GM12878 (cell line): ENCODE data around the gene CBR3. TPM values are rescaled to one million over a fixed set of nuclear protein-coding genes. Genes with fewer than 3 reads are reported as not detected.

Experiments
- ATAC-seq: fragments of 200-7000 bp; cut with Tn5 transposase; 3 replicates; pipeline ENCODE4 v1.9.1; 2020; ENCODE audit warnings: mild to moderate bottlenecking, moderate library complexity
- BruUV-seq: library from RNA; stranded (reverse); fragments of 400-500 nt; replicated peaks from 2 replicates; lab custom pipeline; 2021; lab: Mats Ljungman, UMichigan
- CTCF ChIA-PET: fragments of 300-600 bp; sonication (Branson Sonifier 250); formaldehyde crosslinking; extraction: SDS; loops from one replicate; lab custom pipeline; 2021; ENCODE audit warnings: inconsistent platforms; lab: Yijun Ruan, JAX
- POLR2A ChIA-PET: fragments of 350-600 bp; formaldehyde crosslinking; extraction: SDS; loops from one replicate; lab custom pipeline; 2021; ENCODE audit warnings: inconsistent platforms; lab: Charles Lee
- RAD21 ChIA-PET: fragments of 300-600 bp; sonication (Branson Sonifier 250); formaldehyde crosslinking; loops from one replicate; lab custom pipeline; 2023; ENCODE audit warnings: antibody characterized with exemption; ENCODE audit not compliant: unreplicated experiment; lab: Charles Lee
- SMC1A ChIA-PET: fragments of 300-600 bp; sonication (Branson Sonifier 250); formaldehyde crosslinking; loops from one replicate; lab custom pipeline; 2023; ENCODE audit not compliant: unreplicated experiment, uncharacterized antibody; lab: Charles Lee
- DNase-seq: peaks from one replicate; pipeline ENCODE4 v3.0.0-alpha.2; 2011; ENCODE audit warnings: low read depth, low spot score
- FAIRE-seq: peaks from 3 replicates; lab custom pipeline; 2011; peaks lifted over from hg19 to GRCh38; lab: Jason Lieb, UNC
- H2AFZ ChIP-seq: 2 replicates; pipeline ENCODE4 v1.6.0; 2011; ENCODE audit warnings: low read depth, low read length, control low read depth; ENCODE audit not compliant: control insufficient read depth
- H3K27ac ChIP-seq: 2 replicates; pipeline ENCODE4 v1.5.1; 2011; ENCODE audit warnings: control low read depth; ENCODE audit not compliant: control insufficient read depth, insufficient read depth
- H3K27me3 ChIP-seq, 2 experiments: replicated peaks in 1 of 2; 2 replicates each; pipeline versions ENCODE4 v1.6.0 to v1.6.1; 2011; ENCODE audit warnings: low read length in 1 of 2; ENCODE audit not compliant: control insufficient read depth in 2 of 2, insufficient read depth in 2 of 2
- H3K36me3 ChIP-seq, 2 experiments: 2 replicates each; pipeline ENCODE4 v1.5.1; 2011; ENCODE audit warnings: low read length in 1 of 2; ENCODE audit not compliant: control insufficient read depth in 2 of 2, insufficient read depth in 2 of 2
- H3K4me1 ChIP-seq: 2 replicates; pipeline ENCODE4 v1.6.1; 2011; ENCODE audit warnings: mild to moderate bottlenecking, low read length, moderate library complexity, mixed read lengths; ENCODE audit not compliant: control insufficient read depth, insufficient read depth
- H3K4me2 ChIP-seq: 2 replicates; pipeline ENCODE4 v1.6.0; 2011; ENCODE audit warnings: control low read depth; ENCODE audit not compliant: control insufficient read depth, insufficient read depth
- H3K4me3 ChIP-seq: fragments of 200-600 bp; sonication (generic); 2 replicates; pipeline ENCODE4 v1.5.1; 2016
- H3K79me2 ChIP-seq: 2 replicates; pipeline ENCODE4 v1.6.0; 2011; ENCODE audit warnings: low read length; ENCODE audit not compliant: control insufficient read depth, insufficient read depth
- H3K9ac ChIP-seq: 2 replicates; pipeline ENCODE4 v1.8.0; 2011; ENCODE audit warnings: low read length, control low read depth, mixed read lengths; ENCODE audit not compliant: control insufficient read depth, insufficient read depth
- H3K9me3 ChIP-seq: replicated peaks from 3 replicates; pipeline ENCODE4 v1.5.1; 2011; ENCODE audit warnings: mild to moderate bottlenecking, low read length; ENCODE audit not compliant: control insufficient read depth, insufficient read depth
- H4K20me1 ChIP-seq: 2 replicates; pipeline ENCODE4 v1.6.0; 2011; ENCODE audit not compliant: control insufficient read depth, insufficient read depth
- BMI1 ChIP-seq: fragments of 450-650 bp; IDR thresholded peaks from 2 replicates; pipeline ENCODE4 v1.6.1; 2016; ENCODE audit warnings: mild to moderate bottlenecking, moderate library complexity, borderline replicate concordance
- ESRRA ChIP-seq: IDR thresholded peaks from 2 replicates; pipeline ENCODE4 v1.6.1; 2012; ENCODE audit warnings: mild to moderate bottlenecking, low read length, improper control_type of control experiment
- FOXM1 ChIP-seq: IDR thresholded peaks from 2 replicates; pipeline ENCODE4 v1.6.1; 2012; ENCODE audit warnings: low read depth, mild to moderate bottlenecking, inconsistent platforms, low read length, moderate library complexity
- IRF4 ChIP-seq: IDR thresholded peaks from 2 replicates; pipeline ENCODE4 v1.6.1; 2011; ENCODE audit warnings: low read depth, low read length
- REST ChIP-seq: IDR thresholded peaks from 2 replicates; pipeline ENCODE4 v1.6.1; 2012; ENCODE audit warnings: mild to moderate bottlenecking, low read depth, low read length
- RFX5 ChIP-seq: IDR thresholded peaks from 2 replicates; pipeline ENCODE4 v1.6.1; 2011; ENCODE audit warnings: low read depth, low read length, improper control_type of control experiment
- SUZ12 ChIP-seq: fragments of 200-600 bp; sonication (generic); IDR thresholded peaks from one replicate; pipeline ENCODE4 v1.6.1; 2018; ENCODE audit warnings: antibody characterized with exemption, mild to moderate bottlenecking; ENCODE audit not compliant: unreplicated experiment
- TAF1 ChIP-seq: IDR thresholded peaks from 2 replicates; pipeline ENCODE4 v1.6.1; 2011; ENCODE audit warnings: mild to moderate bottlenecking, low read depth, low read length, borderline replicate concordance
- ZNF24 ChIP-seq: fragments of 450-650 bp; IDR thresholded peaks from 2 replicates; pipeline ENCODE4 v1.6.1; 2017; ENCODE audit warnings: antibody characterized with exemption, mild to moderate bottlenecking
- ZNF274 ChIP-seq: IDR thresholded peaks from one replicate; pipeline ENCODE4 v1.8.0; 2011; ENCODE audit not compliant: insufficient read length, insufficient read depth
- ZNF687 ChIP-seq: fragments of 450-650 bp; IDR thresholded peaks from 2 replicates; pipeline ENCODE4 v1.6.1; 2017; ENCODE audit warnings: mild to moderate bottlenecking, moderate library complexity
- WGBS: methylation state at CpG from one replicate; pipeline ENCODE4 v1.1.6; 2016; ENCODE audit warnings: low lambda C conversion rate; ENCODE audit not compliant: insufficient replicate concordance, insufficient coverage; ENCODE audit errors: missing lambda C conversion rate; 5-methylcytosine and 5-hydroxymethylcytosine counted together
- in situ Hi-C: fragments of 300-500 bp; cut with MboI; formaldehyde crosslinking; loops from 9 replicates; pipeline ENCODE4 v1.14.3; 2018; ENCODE audit warnings: mixed read lengths
- intact Hi-C: fragments of 100-400 bp; cut with micrococcal nuclease; formaldehyde crosslinking; loops from one replicate; pipeline ENCODE4 v1.14.2; 2022; ENCODE audit not compliant: unreplicated experiment
- polyA plus RNA-seq, 11 experiments: library from polyadenylated mRNA; depleted of rRNA in 4 of 11; unstranded in 6 of 11; stranded (reverse) in 5 of 11; fragments of >200 nt; fragmentation: Nextera tagmentation in 4 of 11; fragmentation: Illumina TruSeq in 1 of 11; extraction: Ambion mirVana in 4 of 11; extraction: Trizol in 1 of 11; gene quantifications; 1 replicate in 1 of 11; 2 replicates in 10 of 11; pipeline versions ENCODE4 v1.2.1 to v1.2.3, GENCODE V29; 2011 to 2016; ENCODE audit warnings: inconsistent platforms in 2 of 11, missing spikeins in 2 of 11, low read depth in 1 of 11
- total RNA-seq, 4 experiments: library from RNA; depleted of rRNA in 3 of 4; stranded (reverse); fragments of >200 nt in 3 of 4; fragmentation: Illumina TruSeq in 1 of 4; extraction: Trizol in 1 of 4; gene quantifications; 2 replicates each; pipeline versions ENCODE4 v1.2.1 to v1.2.3, GENCODE V29; 2013 to 2021

The CBR3 gene
- total and polyA plus RNA-seq, 10 of the 15 experiments (the other 5 are each of a cell fraction or from before 2014, with no cell fraction given): 0.48 to 17.2 (median 11.2) TPM

- H2AFZ ChIP-seq: no peak overlapping the region
- BruUV-seq: no TSS peak
- intact Hi-C loops: no loop called here
- H3K27me3 ChIP-seq: no peaks in the 10 kb centered on the region
- 100% methylated on average over 2 of the region's 2 CpGs for WGBS
- H3K4me2 ChIP-seq: no peak overlapping the region
- SMC1A ChIA-PET: interaction anchor here (1.6 kb wide), 1 partner anchor 29 kb away, joined by 3 read pairs; no protein-coding TSS in a partner anchor
- no peak overlapping the region for H3K27ac ChIP-seq
- in situ Hi-C loops: no loop called here
- ATAC-seq: no peak
- TF ChIP-seq REST (no peak), IRF4 (no peak), RFX5 (no peak)
- TF ChIP-seq, all 136 proteins: peak for 0
- no peaks in the 10 kb centered on the region for H3K36me3 ChIP-seq
- H4K20me1 ChIP-seq: no peaks in the 10 kb centered on the region
- H3K79me2 ChIP-seq: no peaks in the 10 kb centered on the region
- H3K9ac ChIP-seq: no peak overlapping the region
- no peaks in the 10 kb centered on the region for H3K9me3 ChIP-seq
- FAIRE-seq: no peak
- H3K4me1 ChIP-seq: peaks cover 9% of the 10 kb centered on the region
- ChIA-PET CTCF (interaction anchor here (0.9 kb wide), 1 partner anchor 77 kb away, joined by 3 read pairs; no protein-coding TSS in a partner anchor), POLR2A (no interaction called here), RAD21 (no interaction called here)
- no peak overlapping the region for H3K4me3 ChIP-seq
- DNase-seq: no peak
Observed at GRCh38 chr21:36178349-36178748, 43.5 kb downstream of the CBR3 start.

GRCh38 chr21:36179145-36179544, 44.3 kb downstream of the CBR3 start:
- in situ Hi-C loops: no loop called here
- no peaks in the 10 kb centered on the region for H3K36me3 ChIP-seq
- RAD21 ChIA-PET: interaction anchor here (0.5 kb wide), 1 partner anchor 13 kb away, joined by 3 read pairs; no protein-coding TSS in a partner anchor
- no peak for FAIRE-seq
- H3K79me2 ChIP-seq: no peaks in the 10 kb centered on the region
- H4K20me1 ChIP-seq: no peaks in the 10 kb centered on the region
- H3K27ac ChIP-seq: no peak overlapping the region
- H3K9me3 ChIP-seq: no peaks in the 10 kb centered on the region
- no peak for ATAC-seq
- DNase-seq: no peak
- no peak overlapping the region for H2AFZ ChIP-seq
- SMC1A ChIA-PET: interaction anchor here (1.6 kb wide), 1 partner anchor 30 kb away, joined by 3 read pairs; no protein-coding TSS in a partner anchor
- POLR2A ChIA-PET: no interaction called here
- H3K4me3 ChIP-seq: no peak overlapping the region
- H3K27me3 ChIP-seq: no peaks in the 10 kb centered on the region
- CTCF ChIA-PET: no interaction called here
- intact Hi-C loops: no loop called here
- H3K4me2 ChIP-seq: no peak overlapping the region
- peaks cover 9% of the 10 kb centered on the region for H3K4me1 ChIP-seq
- BruUV-seq: no TSS peak
- H3K9ac ChIP-seq: no peak overlapping the region
- TF ChIP-seq BMI1 (no peak), ZNF687 (no peak), TAF1 (no peak), ZNF24 (no peak), SUZ12 (no peak), ZNF274 (no peak), FOXM1 (no peak), ESRRA (no peak)
